ENCODE data around the gene SPATA33.
"Not testable (repeated sequence)": the region's sequence is repeated elsewhere in the genome, so short reads cannot be mapped to it uniquely, and the experiment has no call there.

The SPATA33 gene

DNA sequence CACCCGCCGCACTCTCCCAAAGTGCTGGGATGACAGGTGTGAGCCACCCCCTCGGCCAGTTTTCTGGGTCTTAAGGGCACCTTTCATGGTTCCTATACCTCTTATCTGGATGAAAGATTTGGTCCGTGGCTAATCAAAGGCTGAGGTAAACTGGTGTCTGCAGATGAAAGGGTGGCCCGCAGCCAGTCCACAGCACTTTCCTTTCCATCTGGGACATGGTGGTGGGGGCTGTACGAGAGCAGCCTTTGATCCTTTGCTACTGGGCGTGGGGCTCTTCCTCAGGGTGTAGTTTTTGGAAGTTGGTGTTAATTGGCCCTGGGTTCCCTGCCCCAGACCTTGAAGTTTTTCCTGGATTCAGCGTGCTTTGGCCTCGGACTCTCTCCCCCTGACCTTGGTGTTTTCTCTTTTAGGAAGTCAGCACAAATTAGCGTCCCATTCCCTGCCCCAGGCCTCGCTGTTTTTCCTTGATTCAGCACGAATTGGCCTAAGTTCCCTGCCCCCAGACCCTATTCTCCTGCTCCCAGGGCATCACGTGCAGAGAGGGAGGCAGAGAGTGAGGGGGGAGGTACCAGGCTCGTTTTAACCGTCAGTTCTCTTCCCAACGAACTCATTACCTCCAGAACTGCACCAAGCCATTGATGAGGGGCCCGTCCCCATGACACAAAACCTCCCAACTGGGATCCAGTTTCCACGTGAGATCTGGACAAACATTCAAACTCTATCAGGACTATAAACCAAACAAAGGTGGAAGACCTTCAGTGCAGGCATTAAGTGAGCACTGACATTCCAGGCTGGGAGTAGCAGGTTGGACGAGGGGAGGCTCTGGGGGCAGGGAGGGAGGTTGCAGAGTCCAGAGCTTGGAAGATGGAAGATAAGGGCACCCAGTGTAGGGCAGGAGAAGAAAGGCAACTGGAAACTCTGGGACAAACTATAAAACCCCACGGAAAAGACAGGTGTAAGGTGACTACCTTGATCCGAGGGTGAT is 32.6 kb upstream of the SPATA33 start:
- in situ Hi-C loops (cut with MboI; ENCODE audit: low sequenced_read_pairs): no loop called here

DNA sequence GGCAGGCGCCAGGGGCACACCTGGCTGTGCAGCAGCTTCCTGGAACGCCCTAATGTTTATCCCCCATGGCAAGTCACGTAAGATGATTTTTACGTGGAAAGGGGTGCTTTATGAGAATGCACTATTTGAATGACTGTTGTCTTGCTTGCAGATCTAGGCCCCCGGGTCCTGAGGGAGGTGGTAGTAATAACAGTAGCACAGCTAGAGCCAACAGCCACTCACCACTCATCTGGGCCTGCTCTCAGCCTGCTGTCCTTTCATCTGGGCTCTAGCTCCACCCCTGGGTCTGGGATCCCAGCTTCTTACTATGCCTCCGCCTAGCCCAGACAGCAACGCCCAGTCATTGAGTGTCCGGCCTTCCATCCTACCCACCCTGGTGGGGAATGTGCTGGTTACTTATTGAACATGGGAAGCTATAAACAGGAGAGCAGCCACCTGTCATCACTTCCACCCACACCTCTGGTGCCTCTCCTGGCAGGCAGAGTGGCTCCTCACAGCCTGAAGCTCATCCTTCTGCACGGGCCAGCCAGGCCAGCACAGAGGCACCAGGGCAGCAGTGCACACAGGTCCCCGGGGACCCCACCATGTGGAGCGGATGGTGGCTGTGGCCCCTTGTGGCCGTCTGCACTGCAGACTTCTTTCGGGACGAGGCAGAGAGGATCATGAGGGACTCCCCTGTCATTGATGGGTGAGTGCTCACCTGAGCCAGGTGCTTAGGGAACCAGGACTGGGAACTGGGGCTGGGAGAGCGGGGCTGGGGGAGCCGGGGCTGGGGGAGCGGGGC is 27.6 kb upstream of the SPATA33 start:
- in situ Hi-C loops (cut with MboI; ENCODE audit: low sequenced_read_pairs): no loop called here

- in situ Hi-C loops (cut with MboI; ENCODE audit: low sequenced_read_pairs): no loop called here
Measured at GRCh38 chr16:89633064-89633631, 24.5 kb upstream of the SPATA33 start.

DNA sequence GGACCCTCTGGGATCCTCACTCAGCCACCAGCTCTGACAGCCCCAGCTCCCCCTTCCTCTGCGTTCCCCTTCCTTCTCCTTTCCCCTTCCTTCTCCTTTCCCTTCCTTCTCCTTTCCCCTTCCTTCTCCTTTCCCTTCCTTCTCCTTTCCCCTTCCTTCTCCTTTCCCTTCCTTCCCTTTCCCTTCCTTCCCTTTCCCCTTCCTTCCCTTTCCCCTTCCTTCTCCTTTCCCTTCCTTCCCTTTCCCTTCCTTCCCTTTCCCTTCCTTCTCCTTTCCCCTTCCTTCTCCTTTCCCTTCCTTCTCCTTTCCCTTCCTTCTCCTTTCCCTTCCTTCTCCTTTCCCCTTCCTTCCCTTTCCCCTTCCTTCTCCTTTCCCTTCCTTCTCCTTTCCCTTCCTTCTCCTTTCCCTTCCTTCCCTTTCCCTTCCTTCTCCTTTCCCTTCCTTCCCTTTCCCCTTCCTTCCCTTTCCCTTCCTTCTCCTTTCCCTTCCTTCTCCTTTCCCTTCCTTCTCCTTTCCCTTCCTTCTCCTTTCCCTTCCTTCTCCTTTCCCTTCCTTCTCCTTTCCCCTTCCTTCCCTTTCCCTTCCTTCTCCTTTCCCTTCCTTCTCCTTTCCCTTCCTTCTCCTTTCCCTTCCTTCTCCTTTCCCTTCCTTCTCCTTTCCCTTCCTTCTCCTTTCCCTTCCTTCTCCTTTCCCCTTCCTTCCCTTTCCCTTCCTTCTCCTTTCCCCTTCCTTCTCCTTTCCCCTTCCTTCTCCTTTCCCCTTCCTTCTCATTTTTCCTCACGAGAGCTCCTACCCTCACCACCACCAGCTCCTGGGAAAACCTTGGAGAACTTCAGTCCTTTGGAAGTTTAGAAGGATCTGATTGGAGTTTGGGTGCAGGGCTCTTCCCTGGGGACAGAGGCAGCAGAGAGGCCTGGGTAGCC is 22.9 kb upstream of the SPATA33 start:
- in situ Hi-C loops (cut with MboI; ENCODE audit: low sequenced_read_pairs): not testable (repeated sequence)

GRCh38 chr16:89636663-89637062 is 21.0 kb upstream of the SPATA33 start:
- in situ Hi-C loops (cut with MboI; ENCODE audit: low sequenced_read_pairs): no loop called here

GRCh38 chr16:89637379-89637778 is 20.3 kb upstream of the SPATA33 start:
- in situ Hi-C loops (cut with MboI; ENCODE audit: low sequenced_read_pairs): no loop called here

- in situ Hi-C loops (cut with MboI; ENCODE audit: low sequenced_read_pairs): no loop called here
Measured at GRCh38 chr16:89638455-89638854, 19.2 kb upstream of the SPATA33 start.

- in situ Hi-C loops (cut with MboI; ENCODE audit: low sequenced_read_pairs): no loop called here
Measured at GRCh38 chr16:89639385-89639784, 18.3 kb upstream of the SPATA33 start.

DNA sequence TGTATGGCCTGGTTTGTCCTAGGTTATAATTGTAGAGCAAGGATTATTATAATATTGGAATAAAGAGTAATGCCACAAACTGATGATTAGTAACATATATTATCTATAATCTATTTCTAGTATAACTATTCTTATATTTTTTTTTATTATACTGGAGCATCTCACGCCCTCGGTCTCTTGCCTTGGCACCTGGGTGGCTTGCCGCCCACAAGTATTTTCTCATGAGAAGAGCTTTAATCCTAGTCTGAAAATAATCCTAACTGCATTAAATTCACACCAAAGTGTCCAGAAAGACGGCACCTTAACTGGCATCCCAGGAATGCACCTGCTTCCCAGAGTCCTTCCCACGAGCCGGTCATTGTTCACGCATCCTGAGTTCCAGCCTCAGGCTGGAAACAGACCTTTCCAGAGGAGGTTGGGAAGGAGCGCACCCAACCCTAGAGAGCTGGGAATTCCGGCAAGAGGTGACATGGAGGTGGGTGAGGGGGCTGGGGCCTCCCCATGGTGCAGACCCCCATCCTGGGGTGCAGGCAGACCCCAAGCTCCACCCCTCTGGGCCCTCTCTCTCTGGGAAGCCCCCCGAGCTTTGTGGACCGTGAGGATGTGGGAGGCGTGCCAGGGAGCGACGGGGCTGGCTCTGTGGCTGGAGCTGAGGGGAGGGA is 16.0 kb upstream of the SPATA33 start:
- in situ Hi-C loops (cut with MboI; ENCODE audit: low sequenced_read_pairs): no loop called here

- in situ Hi-C loops (cut with MboI; ENCODE audit: low sequenced_read_pairs): no loop called here
Measured at GRCh38 chr16:89642574-89642973, 15.1 kb upstream of the SPATA33 start.

DNA sequence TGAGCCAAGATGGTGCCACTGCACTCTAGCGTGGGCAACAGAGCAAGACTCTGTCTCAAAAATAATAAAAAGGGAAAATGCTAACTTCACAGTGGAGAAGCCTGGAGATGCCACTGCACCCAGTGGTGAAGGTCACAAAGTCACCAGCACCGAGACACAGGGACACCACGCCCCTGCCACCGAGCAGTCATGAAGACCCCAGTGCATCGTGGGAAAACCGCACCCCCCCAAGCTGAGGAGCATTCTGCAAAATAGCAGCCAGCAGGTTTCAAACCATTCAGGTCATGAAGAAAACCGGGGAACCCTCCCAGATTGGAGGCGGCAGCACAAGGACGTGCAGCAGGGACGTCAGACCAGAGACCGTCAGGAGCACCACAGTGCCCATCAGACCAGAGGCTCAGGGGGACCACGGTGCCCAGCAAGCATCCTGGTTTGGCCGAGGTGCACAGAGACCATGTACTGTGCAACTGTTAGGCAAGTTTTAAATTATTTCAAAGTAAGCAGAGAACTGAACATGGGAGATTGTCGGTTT is 13.8 kb upstream of the SPATA33 start:
- in situ Hi-C loops (cut with MboI; ENCODE audit: low sequenced_read_pairs): no loop called here

GRCh38 chr16:89645122-89645521 is 12.5 kb upstream of the SPATA33 start:
- in situ Hi-C loops (cut with MboI; ENCODE audit: low sequenced_read_pairs): no loop called here

DNA sequence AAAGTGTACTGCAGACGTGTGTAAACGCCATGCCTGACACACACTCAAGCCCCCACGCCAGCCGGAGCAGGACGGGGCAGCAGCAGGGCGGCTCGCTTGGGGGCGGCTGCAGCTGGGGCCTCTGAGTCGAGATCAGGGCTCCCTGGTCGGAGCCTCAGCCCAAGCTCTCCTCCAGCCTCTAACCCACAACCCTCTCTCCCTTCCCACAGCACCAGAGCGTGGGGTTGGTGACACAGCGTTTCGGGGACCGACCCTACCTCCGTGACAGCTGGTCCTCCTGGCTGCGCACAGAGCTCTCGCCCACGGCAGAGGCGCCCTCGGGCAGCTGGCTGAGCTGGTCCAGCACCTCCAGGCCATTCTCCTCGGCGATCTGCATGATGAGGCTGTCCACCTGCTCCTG is 11.4 kb upstream of the SPATA33 start:
- in situ Hi-C loops (cut with MboI; ENCODE audit: low sequenced_read_pairs): no loop called here

GRCh38 chr16:89646906-89647305 is 10.7 kb upstream of the SPATA33 start:
- in situ Hi-C loops (cut with MboI; ENCODE audit: low sequenced_read_pairs): no loop called here

DNA sequence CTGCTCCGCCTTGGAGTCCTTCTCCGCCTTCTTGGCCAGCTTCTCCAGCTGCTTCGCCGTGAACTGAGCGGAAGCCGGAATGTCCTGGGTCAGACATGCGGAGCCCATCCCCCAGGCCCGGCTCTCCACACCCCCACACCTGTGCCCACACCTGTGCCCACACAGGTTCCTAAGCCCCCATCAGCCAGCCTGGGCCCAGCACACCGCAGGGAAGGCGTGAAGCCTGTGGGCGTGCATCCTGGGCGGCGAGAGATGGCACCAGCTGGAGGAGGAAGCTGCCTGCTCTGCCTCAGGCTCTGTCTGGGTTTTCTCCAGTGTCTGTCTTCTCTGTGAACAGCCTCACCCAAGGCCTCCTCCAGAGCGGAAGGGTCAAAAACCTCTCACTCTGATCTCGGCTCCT is 6.1 kb upstream of the SPATA33 start:
- in situ Hi-C loops (cut with MboI; ENCODE audit: low sequenced_read_pairs): no loop called here

- in situ Hi-C loops (cut with MboI; ENCODE audit: low sequenced_read_pairs): no loop called here
Measured at GRCh38 chr16:89653656-89654295, 3.9 kb upstream of the SPATA33 start.

- in situ Hi-C loops (cut with MboI; ENCODE audit: low sequenced_read_pairs): no loop called here
Measured at GRCh38 chr16:89655062-89655643, 2.5 kb upstream of the SPATA33 start.

GRCh38 chr16:89656435-89657121 is 1.1 kb upstream of the SPATA33 start:
- in situ Hi-C loops (cut with MboI; ENCODE audit: low sequenced_read_pairs): no loop called here

Data from HL-60/S4 (cell line).